B cell (primary cell): ENCODE measurements around the gene SLAIN2. TPM values are rescaled to one million over a fixed set of nuclear protein-coding genes. Genes with fewer than 3 reads are reported as not detected.

ENCODE experiments used
- ATAC-seq: fragments of 200-7000 bp; cut with Tn5 transposase; one replicate; pipeline ENCODE4 v1.10.0; 2021; ENCODE audit warnings: low read depth, mild to moderate bottlenecking, moderate number of reproducible peaks, moderate library complexity
- CTCF ChIA-PET: fragments of 350-600 bp; sonication (Branson Sonifier 250); formaldehyde crosslinking; loops from one replicate; lab custom pipeline; 2021; ENCODE audit warnings: antibody characterized with exemption, inconsistent platforms; lab: Charles Lee
- POLR2A ChIA-PET: fragments of 350-600 bp; sonication (Branson Sonifier 250); formaldehyde crosslinking; loops from one replicate; lab custom pipeline; 2021; ENCODE audit warnings: antibody characterized with exemption; lab: Charles Lee
- DNase-seq: peaks from one replicate; pipeline ENCODE4 v3.0.0; 2013
- H2AFZ ChIP-seq: 2 replicates; pipeline ENCODE4 v1.6.1; 2012; ENCODE audit warnings: mild to moderate bottlenecking, low read depth, low read length; ENCODE audit not compliant: insufficient read depth, poor library complexity, severe bottlenecking
- H3K27ac ChIP-seq, 2 donors: 1 replicate in 1 of 2; 2 replicates in 1 of 2; pipeline ENCODE4 v1.5.1; 2012 to 2013; ENCODE audit warnings: low read length in 2 of 2, mild to moderate bottlenecking in 2 of 2, moderate library complexity in 1 of 2
- H3K27me3 ChIP-seq, 4 experiments: fragments of 200-600 bp in 1 of 4; sonication (generic) in 1 of 4; replicated peaks in 1 of 4; 1 replicate in 2 of 4; 2 replicates in 2 of 4; pipeline versions ENCODE4 v1.6.1 to v1.7.0; 2013 to 2016; ENCODE audit warnings: low read length in 3 of 4, mild to moderate bottlenecking in 2 of 4, mixed read lengths in 1 of 4, moderate library complexity in 1 of 4; ENCODE audit not compliant: insufficient read depth in 4 of 4, control insufficient read depth in 3 of 4; ENCODE audit errors: control extremely low read depth in 1 of 4
- H3K36me3 ChIP-seq, 2 experiments: replicated peaks in 1 of 2; 1 replicate in 1 of 2; 2 replicates in 1 of 2; pipeline versions ENCODE4 v1.6.1 to v1.7.1; 2013; ENCODE audit warnings: low read length in 1 of 2; ENCODE audit not compliant: insufficient read depth in 2 of 2, control insufficient read depth in 1 of 2; ENCODE audit errors: control extremely low read depth in 1 of 2, extremely low read depth in 1 of 2
- H3K4me1 ChIP-seq, 2 donors: fragments of 200-600 bp in 1 of 2; sonication (generic) in 1 of 2; 1 replicate in 1 of 2; 2 replicates in 1 of 2; pipeline versions ENCODE4 v1.5.1 to v1.6.1; 2013 to 2017; ENCODE audit warnings: low read length in 2 of 2; ENCODE audit not compliant: control insufficient read depth in 2 of 2, insufficient read depth in 2 of 2
- H3K4me2 ChIP-seq: replicated peaks from 2 replicates; pipeline ENCODE3; 2012; ENCODE audit warnings: mild to moderate bottlenecking, low read depth, low read length; ENCODE audit not compliant: poor library complexity, severe bottlenecking
- H3K4me3 ChIP-seq, 5 experiments: fragments of 200-600 bp in 1 of 5; sonication (generic) in 1 of 5; 1 replicate in 3 of 5; 2 replicates in 2 of 5; pipeline versions ENCODE4 v1.5.1 to v1.7.0; 2011 to 2016; ENCODE audit warnings: low read length in 4 of 5, mild to moderate bottlenecking in 4 of 5, low read depth in 2 of 5, control low read depth in 1 of 5, moderate library complexity in 1 of 5; ENCODE audit not compliant: insufficient read depth in 1 of 5; ENCODE audit errors: control extremely low read depth in 1 of 5, extremely low read depth in 1 of 5
- H3K79me2 ChIP-seq: fragments of 200-600 bp; sonication (generic); one replicate; pipeline ENCODE4 v1.6.0; 2016; ENCODE audit warnings: low read length; ENCODE audit not compliant: control insufficient read depth, insufficient read depth
- H3K9ac ChIP-seq: fragments of 200-600 bp; sonication (generic); 2 replicates; pipeline ENCODE4 v1.6.1; 2017; ENCODE audit warnings: mild to moderate bottlenecking, low read length, moderate library complexity
- H3K9me3 ChIP-seq, 3 donors: one replicate each; pipeline versions ENCODE4 v1.6.1 to v1.7.1; 2013; ENCODE audit warnings: low read length in 2 of 3; ENCODE audit not compliant: control insufficient read depth in 2 of 3, insufficient read depth in 1 of 3; ENCODE audit errors: control extremely low read depth in 1 of 3
- H4K20me1 ChIP-seq: 2 replicates; pipeline ENCODE4 v1.6.0; 2012; ENCODE audit warnings: mild to moderate bottlenecking, low read length; ENCODE audit not compliant: insufficient read depth, control insufficient read depth, poor library complexity, severe bottlenecking
- H3K27ac Mint-ChIP-seq: one replicate; pipeline ENCODE4 v1.8.0; 2021; ENCODE audit warnings: mixed read lengths
- H3K27me3 Mint-ChIP-seq: one replicate; pipeline ENCODE4 v1.8.0; 2021; ENCODE audit warnings: mixed read lengths
- H3K4me1 Mint-ChIP-seq: one replicate; pipeline ENCODE4 v1.8.0; 2021; ENCODE audit warnings: mixed read lengths
- H3K4me3 Mint-ChIP-seq: one replicate; pipeline ENCODE4 v1.8.0; 2021; ENCODE audit warnings: mixed read lengths
- H3K9me3 Mint-ChIP-seq: one replicate; pipeline ENCODE4 v1.8.0; 2022; ENCODE audit warnings: mixed read lengths; ENCODE audit not compliant: insufficient read depth
- CTCF ChIP-seq: fragments of 200-600 bp; IDR thresholded peaks from one replicate; pipeline ENCODE4 v1.8.0; 2022; ENCODE audit warnings: antibody characterized with exemption, mild to moderate bottlenecking
- EZH2 ChIP-seq: IDR thresholded peaks from 2 replicates; pipeline ENCODE4 v1.6.1; 2012; ENCODE audit warnings: borderline replicate concordance, low read depth, mild to moderate bottlenecking, moderate library complexity, low read length; ENCODE audit not compliant: insufficient read depth, poor library complexity, severe bottlenecking
- WGBS: methylation state at CpG from one replicate; pipeline ENCODE4 v1.1.5; 2013; ENCODE audit warnings: missing lambda C conversion rate; ENCODE audit not compliant: insufficient coverage; 5-methylcytosine and 5-hydroxymethylcytosine counted together
- intact Hi-C: fragments of 100-400 bp; cut with micrococcal nuclease; formaldehyde crosslinking; loops from one replicate; pipeline ENCODE4 v1.10.0; 2022
- polyA plus RNA-seq: library from polyadenylated mRNA; depleted of rRNA; stranded (reverse); fragments of >200 nt; gene quantifications from 2 replicates; pipeline ENCODE4 v1.2.3, GENCODE V29; 2012
- total RNA-seq, 2 donors: library from RNA; stranded (reverse); fragments of 120-200 nt in 1 of 2; gene quantifications; 1 replicate in 1 of 2; 2 replicates in 1 of 2; pipeline versions ENCODE4 v1.2.3 to v1.2.4, GENCODE V29; 2013 to 2022

The SLAIN2 gene
- total and polyA plus RNA-seq, 2 donors (not counting 1 experiment from before 2014, with no cell fraction given), result 19.7 to 69.1 TPM

GRCh38 chr4:48340276-48340964 is 909 bp upstream of the SLAIN2 start:
- peak overlapping the region; percentile 98 for H3K27ac Mint-ChIP-seq
- peaks cover 38% of the 10 kb centered on the region for H3K4me1 Mint-ChIP-seq
- intact Hi-C loops, result loop anchor here (2.0 to 5.0 kb wide), 2 partner anchors 293 to 878 kb away; partner anchors contain the start of gene COMMD8
- ATAC-seq, result peak; percentile 0
- 19% methylated on average over 9 of the region's 14 CpGs for WGBS
- no peaks in the 10 kb centered on the region for H3K27me3 Mint-ChIP-seq
- peak overlapping the region; percentile 83 to 93 for H3K27ac ChIP-seq
- H3K4me3 Mint-ChIP-seq, result peak overlapping the region; percentile 96
- peak overlapping the region; percentile 95 for H3K4me2 ChIP-seq
- H3K4me1 ChIP-seq, result peaks cover 23 to 28% of the 10 kb centered on the region in 2 donors
- H3K36me3 ChIP-seq, result peaks cover 0 to 1% of the 10 kb centered on the region in 2 experiments
- H3K79me2 ChIP-seq, result peaks cover 39% of the 10 kb centered on the region
- no peak for DNase-seq
- TF ChIP-seq EZH2 (no peak), CTCF (no peak)
- H3K9me3 ChIP-seq, result no peaks in the 10 kb centered on the region
- peak overlapping the region; percentile 93 for H2AFZ ChIP-seq
- H3K4me3 ChIP-seq, result peak overlapping the region; percentile 72 to 93 (median 79)
- no peaks in the 10 kb centered on the region for H3K9me3 Mint-ChIP-seq
- peak overlapping the region; percentile 96 for H3K9ac ChIP-seq
- ChIA-PET CTCF (no interaction called here), POLR2A (no interaction called here)
- peaks cover 24% of the 10 kb centered on the region for H4K20me1 ChIP-seq
- no peaks in the 10 kb centered on the region for H3K27me3 ChIP-seq
